Kidney epithelial cell (primary cell): ENCODE measurements around the gene GNAO1. TPM values are rescaled to one million over a fixed set of nuclear protein-coding genes. Genes with fewer than 3 reads are reported as not detected.
A peak's percentile ranks its signal among the peaks of the same experiment; 100 is the strongest.

Source experiments
- DNase-seq: peaks from one replicate; pipeline ENCODE4 v3.0.0-alpha.2; 2010; ENCODE audit warnings: low read depth
- H3K27me3 ChIP-seq: 2 replicates; pipeline ENCODE4 v1.6.0; 2011; ENCODE audit warnings: low read length; ENCODE audit not compliant: control insufficient read depth, insufficient read depth
- H3K36me3 ChIP-seq: 2 replicates; pipeline ENCODE4 v1.5.1; 2011; ENCODE audit warnings: low read length; ENCODE audit not compliant: control insufficient read depth, insufficient read depth
- H3K4me3 ChIP-seq: 2 replicates; pipeline ENCODE4 v1.5.1; 2011; ENCODE audit warnings: low read depth, mild to moderate bottlenecking, control low read depth, low read length
- CTCF ChIP-seq: IDR thresholded peaks from 2 replicates; pipeline ENCODE4 v1.5.1; 2011; ENCODE audit warnings: mild to moderate bottlenecking, moderate library complexity, low read length, control low read depth, inconsistent platforms; ENCODE audit not compliant: insufficient read depth, poor library complexity, severe bottlenecking
- total RNA-seq: library from RNA; depleted of rRNA; stranded (reverse); fragments of >200 nt; gene quantifications from 2 replicates; pipeline ENCODE4 v1.2.3, GENCODE V29; 2015

GNAO1 gene
- total RNA-seq, 1 donor from 2014 or later: 5.7 TPM

GRCh38 chr16:56314244-56314850, 123.1 kb downstream of the GNAO1 start:
- no peaks in the 10 kb centered on the region for H3K36me3 ChIP-seq
- no peaks in the 10 kb centered on the region for H3K27me3 ChIP-seq
- H3K4me3 ChIP-seq: no peak overlapping the region
- DNase-seq: no peak
- no peak for TF ChIP-seq CTCF

- TF ChIP-seq CTCF: no peak
- Histone ChIP-seq H3K4me3 (no peak overlapping the region), H3K36me3 (no peaks in the 10 kb centered on the region), H3K27me3 (no peaks in the 10 kb centered on the region)
- no peak for DNase-seq
These were observed 124.7 kb downstream of the GNAO1 start for GRCh38 chr16:56315955-56316354.

GRCh38 chr16:56316545-56316944, 125.3 kb downstream of the GNAO1 start:
- H3K36me3 ChIP-seq: no peaks in the 10 kb centered on the region
- no peak for TF ChIP-seq CTCF
- no peak overlapping the region for H3K4me3 ChIP-seq
- H3K27me3 ChIP-seq: no peaks in the 10 kb centered on the region
- DNase-seq: no peak

- Histone ChIP-seq H3K36me3 (no peaks in the 10 kb centered on the region), H3K27me3 (no peaks in the 10 kb centered on the region), H3K4me3 (no peak overlapping the region)
- no peak for DNase-seq
- peak; percentile 97 for TF ChIP-seq CTCF
These were observed 126.9 kb downstream of the GNAO1 start for GRCh38 chr16:56317998-56318826.

- Histone ChIP-seq H3K36me3 (no peaks in the 10 kb centered on the region), H3K27me3 (no peaks in the 10 kb centered on the region), H3K4me3 (no peak overlapping the region)
- DNase-seq: no peak
- no peak for TF ChIP-seq CTCF
These were observed 127.5 kb downstream of the GNAO1 start for GRCh38 chr16:56318827-56319140.
